CD4-positive, alpha-beta T cell treated with Interleukin-15 for 4 hours (primary cell): ENCODE measurements around the gene N4BP2L1.

Experiments
- DNase-seq: peaks from one replicate; pipeline ENCODE4 v3.0.0-alpha.2; 2020; ENCODE audit warnings: low spot score

Gene N4BP2L1

GRCh38 chr13:32427852-32428580, at the start of gene N4BP2L1:
TSS of gene N4BP2L1 (minus strand) at chr13:32428130. CDS start at chr13:32428082, 48 bp downstream.
- DNase-seq = peak; percentile 87

DNA sequence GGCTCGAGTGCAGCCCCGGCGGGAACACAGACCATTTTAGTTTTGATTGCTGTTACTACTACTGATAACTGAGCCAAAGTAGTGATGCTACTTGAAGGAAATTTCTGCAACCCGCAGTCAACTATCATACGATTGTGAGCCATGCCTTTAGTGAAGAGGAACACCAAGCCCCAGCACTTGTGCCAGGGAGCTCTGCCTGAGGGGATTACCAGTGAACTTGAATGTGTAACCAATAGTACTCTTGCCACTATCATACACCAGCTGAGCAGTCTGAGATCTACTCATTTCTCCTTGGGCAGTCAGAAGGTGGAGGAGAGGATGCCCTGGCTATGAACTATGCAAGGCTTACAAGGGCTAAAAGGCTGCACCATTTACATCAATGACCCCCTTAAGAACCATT, 49.0 kb upstream of the N4BP2L1 start:
- DNase-seq = no peak

- DNase-seq = no peak
Measured at GRCh38 chr13:32476021-32476731, 48.2 kb upstream of the N4BP2L1 start.

- DNase-seq = no peak
Measured at GRCh38 chr13:32474999-32475792, 47.3 kb upstream of the N4BP2L1 start.

GRCh38 chr13:32473650-32474049, 45.7 kb upstream of the N4BP2L1 start:
- no peak for DNase-seq

- no peak for DNase-seq
Measured at GRCh38 chr13:32472194-32472621, 44.3 kb upstream of the N4BP2L1 start.

DNA sequence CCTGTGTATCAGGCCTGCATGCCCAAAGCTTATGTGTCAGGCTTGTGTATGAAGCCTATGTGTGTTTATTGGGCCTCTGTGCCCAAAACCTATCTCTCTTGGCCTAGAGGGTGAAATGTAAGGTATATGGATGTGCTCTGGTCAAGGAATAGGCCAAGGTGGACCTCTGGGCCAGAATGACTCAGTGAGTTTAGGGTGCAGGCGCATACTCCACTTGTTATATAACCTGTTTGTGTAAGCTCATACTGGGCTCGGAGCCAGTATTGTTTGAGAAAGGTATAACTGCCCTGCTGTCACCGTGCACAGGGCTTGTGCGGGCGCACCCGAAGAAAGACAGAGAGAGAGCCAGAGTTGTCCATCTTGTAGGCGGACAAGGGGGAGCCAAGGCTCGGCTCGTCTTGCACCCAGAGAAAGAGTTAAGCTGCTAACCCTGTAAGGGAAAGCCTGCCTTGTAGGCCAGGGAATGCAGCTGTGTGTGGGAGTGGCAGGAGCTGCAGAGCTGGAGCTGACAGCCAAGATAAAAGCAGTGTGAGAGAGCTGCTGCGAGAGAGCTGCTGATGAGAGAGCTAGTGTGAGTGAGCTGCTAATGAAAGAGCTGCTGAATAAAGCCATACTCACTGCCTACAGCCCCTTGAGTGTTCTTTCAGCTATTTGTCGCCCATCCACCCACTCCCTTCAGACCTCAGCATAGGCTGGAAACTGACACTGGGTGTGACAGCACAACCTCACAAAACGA, 43.4 kb upstream of the N4BP2L1 start:
- no peak for DNase-seq

- DNase-seq = no peak
Measured at GRCh38 chr13:32468502-32469142, 40.7 kb upstream of the N4BP2L1 start.

- DNase-seq = no peak
Measured at GRCh38 chr13:32456591-32456990, 28.7 kb upstream of the N4BP2L1 start.

GRCh38 chr13:32455594-32455903, 27.6 kb upstream of the N4BP2L1 start:
- DNase-seq = no peak

DNA sequence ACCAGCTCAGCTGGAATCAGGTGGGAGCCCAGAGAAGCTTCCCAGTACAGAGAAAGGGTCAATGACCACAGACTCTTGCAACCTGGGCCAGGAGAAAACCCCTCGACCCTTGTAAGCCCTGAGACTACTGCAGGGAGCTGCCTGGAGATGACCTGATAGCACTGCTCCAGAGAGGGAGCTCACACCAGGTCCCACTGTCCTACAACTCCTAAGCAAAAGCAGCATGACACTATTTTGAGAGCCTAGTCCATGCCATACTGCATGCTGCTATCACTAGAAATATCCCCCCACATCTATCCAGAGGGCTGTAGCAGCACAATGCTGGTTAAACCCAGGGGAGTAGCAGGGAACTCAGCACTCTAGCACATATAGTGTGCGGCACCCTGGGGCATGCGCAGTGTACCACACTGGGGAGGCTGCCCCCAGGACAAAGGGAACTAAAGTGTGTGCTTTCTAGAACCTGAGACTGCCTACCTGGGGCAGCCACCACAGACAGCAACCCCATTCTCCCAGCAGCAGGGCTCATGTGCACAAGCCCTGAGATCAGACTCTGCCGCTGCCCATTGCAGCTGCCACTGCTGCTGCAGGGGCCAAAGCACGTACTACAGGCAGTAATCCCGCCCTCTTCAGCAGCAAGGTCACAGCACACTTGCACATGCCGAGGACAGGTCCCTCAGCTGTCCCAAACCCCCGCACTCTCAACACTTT, 27.1 kb upstream of the N4BP2L1 start:
- no peak for DNase-seq

DNA sequence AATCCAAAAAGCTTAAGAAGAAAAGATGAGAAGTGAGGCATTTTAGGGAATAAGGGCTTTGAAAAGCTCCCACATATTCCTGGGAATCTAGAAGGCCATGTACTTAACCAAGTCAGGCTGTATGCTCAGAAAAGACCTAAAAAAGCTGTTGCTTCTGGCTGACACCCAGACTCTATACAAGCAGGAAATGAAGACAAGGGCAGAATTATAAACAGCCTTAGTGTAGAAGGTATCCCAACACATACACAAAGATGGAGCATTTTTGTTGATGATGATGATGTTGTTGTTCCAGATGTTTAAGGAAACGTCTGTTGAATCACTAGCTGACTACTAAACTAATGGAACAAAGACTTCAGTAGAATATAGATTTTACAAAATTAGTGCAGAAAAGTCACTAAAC, 26.1 kb upstream of the N4BP2L1 start:
- DNase-seq = no peak

DNA sequence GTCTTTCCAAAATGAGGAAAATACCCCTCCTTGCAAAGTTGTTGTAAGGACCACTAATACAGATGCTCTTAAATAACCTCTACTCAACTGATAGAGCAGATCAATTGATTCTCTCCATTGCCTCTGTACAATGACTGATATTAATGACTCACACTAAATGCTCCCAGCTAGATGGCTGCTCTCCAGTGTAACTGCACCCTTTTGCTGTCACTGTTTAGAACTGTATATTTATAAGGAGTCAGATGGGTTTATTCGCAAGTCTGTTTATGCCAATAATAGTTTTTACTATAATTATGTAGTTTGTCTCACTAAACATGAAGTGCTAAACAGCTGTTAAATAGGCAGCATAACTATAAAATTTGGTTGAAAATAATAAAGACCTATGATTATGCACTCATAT, 21.0 kb upstream of the N4BP2L1 start:
- DNase-seq = no peak

DNA sequence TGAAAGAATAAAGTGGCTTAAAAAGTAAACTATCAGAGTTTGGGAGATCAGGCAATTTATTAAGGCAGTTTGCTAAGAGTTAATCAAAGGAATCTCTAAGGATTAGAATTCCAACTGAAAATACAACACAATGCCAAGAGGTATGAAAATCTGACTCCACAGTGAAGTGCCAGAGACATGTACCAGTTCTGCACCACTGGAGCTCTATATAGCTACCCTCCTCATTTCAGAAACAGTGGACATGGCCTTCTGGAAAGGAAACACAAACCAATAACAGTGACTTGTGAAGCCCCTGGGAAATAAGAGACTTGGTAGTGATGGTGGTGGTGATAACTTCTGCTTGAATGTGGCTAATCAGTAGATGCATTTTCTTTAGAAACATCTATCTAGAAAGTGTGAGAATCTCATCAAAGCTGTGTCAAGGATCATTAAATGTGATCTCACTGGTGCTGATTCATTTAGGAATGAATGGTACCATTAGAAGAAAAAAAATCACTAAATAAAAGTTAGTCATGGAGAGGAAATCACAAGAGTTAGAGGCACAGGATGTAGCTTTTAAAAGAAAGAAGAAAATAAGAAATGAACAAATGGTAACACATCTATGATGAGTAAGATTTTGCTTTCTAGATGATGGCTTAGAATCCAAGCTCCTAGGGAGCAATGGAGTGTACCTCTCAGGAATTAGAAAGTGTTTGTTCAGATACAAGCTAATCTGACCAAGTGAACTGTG, 20.1 kb upstream of the N4BP2L1 start:
- DNase-seq = no peak

DNA sequence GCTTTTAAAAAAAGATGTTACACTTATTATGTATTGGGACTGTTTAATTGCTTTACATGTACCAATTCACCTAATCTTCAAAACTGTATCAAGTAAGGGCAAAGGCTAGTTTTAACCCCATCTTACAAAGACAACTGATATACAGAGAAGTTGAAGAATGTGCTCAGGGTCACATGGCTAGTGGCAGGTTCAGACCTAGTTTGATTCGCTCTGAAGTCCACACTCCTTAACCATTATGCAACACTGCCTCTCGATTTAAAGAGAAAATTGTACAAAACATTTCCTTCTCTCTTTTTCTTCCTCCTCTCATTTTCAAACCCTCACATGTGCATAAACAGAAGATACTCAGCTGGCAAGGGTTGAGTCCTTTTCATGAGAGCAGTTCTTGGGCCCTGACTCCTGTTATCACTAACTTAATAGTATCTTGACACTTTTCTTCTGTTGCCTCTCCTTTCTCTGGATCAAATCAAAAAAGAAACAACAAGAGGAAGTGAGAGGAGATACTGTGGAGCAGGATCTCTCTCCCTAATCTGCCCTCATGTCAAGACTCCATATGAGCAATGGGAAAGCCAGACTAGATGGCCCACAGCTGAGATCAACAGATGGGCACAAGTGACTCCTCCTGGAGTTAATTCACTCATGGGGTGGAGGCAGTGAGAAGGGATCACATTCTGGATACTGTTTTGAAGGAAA, 19.0 kb upstream of the N4BP2L1 start:
- no peak for DNase-seq

GRCh38 chr13:32446220-32446619, 18.3 kb upstream of the N4BP2L1 start:
- DNase-seq = no peak

DNA sequence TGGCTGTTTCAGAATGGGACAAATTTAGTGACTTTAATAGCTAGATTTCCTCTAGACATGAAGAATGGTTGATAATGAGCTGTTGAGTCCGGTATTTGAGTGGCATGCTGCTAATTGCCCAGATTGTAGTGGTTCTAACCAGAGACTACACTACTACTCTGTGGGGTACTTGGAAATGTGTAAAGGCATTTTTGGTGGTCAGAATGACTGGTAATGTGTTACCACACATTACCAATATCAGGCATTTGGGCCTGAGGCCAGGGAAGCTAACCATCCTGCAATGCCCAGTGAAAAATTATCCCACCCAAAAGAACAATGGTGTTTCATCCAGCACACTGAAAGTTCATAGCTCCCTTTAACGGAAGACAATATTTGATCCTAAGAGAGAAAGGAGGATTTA, 17.5 kb upstream of the N4BP2L1 start:
- DNase-seq = no peak

GRCh38 chr13:32443111-32443510, 15.2 kb upstream of the N4BP2L1 start:
- peak; percentile 49 for DNase-seq

- DNase-seq = no peak
Measured at GRCh38 chr13:32438871-32439270, 10.9 kb upstream of the N4BP2L1 start.

GRCh38 chr13:32432856-32433255, 4.9 kb upstream of the N4BP2L1 start:
- DNase-seq = no peak
